Frontal cortex (tissue), 4 donors: ENCODE results near the gene SPECC1L. TPM values are rescaled to one million over a fixed set of nuclear protein-coding genes. Genes with fewer than 3 reads are reported as not detected.

Experiments used
- DNase-seq, 2 donors: peaks; one replicate each; pipeline ENCODE4 v3.0.0; 2012; ENCODE audit warnings: low spot score in 2 of 2
- FAIRE-seq: peaks from 2 replicates; lab custom pipeline; 2012; peaks lifted over from hg19 to GRCh38; lab: Jason Lieb, UNC
- total RNA-seq: library from RNA; depleted of rRNA; stranded (reverse); fragments of >200 nt; gene quantifications from one replicate; pipeline ENCODE4 v1.2.3, GENCODE V29; 2014
- donor health status: control.
- donor health status: control.
- donor health status: control.

The SPECC1L gene
- total RNA-seq, 1 donor from 2014 or later: 47.7 TPM

GRCh38 chr22:24389680-24390079 lies 119.0 kb downstream of the SPECC1L start:
- DNase-seq: no peak
- FAIRE-seq: no peak

DNA sequence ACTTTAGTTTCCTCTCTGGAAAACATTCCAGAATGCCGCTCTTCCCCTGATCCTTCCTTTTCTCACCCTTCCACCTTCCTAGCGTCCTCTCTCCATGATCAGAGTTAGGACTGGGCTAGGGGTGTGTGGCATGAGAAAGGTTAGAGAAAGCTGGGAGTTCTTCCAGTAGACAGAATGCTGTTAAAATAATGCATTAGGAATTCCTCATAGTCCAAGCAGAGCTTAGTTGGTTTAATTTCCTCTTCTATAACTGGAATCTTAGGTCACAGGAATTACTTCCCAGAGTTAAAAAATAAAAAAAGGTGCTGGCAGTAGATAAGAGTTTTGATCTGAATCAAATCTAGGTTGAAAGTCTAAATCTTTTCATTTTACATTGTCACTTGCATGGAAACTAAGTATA lies 119.5 kb downstream of the SPECC1L start:
- FAIRE-seq: no peak
- DNase-seq: no peak

GRCh38 chr22:24390576-24390975 lies 119.9 kb downstream of the SPECC1L start:
- no peak for FAIRE-seq

DNA sequence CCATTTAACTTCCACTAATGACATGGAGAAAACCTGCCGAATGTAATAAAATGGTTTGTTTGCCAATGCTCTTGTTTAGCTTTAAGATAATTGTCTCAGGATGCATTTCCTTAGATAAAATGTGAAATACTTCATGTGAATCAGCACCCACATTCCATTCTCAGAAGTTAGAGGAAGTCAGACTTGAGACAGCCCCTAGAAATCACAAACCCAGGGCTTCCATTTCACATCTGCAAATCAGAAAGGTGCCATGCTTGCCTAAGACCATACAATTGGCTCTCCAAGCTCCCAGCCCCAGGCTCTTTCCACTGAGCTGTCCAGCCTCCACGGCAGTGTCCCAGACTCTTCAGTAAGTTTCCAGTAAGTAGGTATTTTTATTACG lies 121.2 kb downstream of the SPECC1L start:
- DNase-seq (no peak), FAIRE-seq (no peak)

More at GRCh38 chr22:24390576-24390975, 119.9 kb downstream of the SPECC1L start:
- DNase-seq: no peak

DNA sequence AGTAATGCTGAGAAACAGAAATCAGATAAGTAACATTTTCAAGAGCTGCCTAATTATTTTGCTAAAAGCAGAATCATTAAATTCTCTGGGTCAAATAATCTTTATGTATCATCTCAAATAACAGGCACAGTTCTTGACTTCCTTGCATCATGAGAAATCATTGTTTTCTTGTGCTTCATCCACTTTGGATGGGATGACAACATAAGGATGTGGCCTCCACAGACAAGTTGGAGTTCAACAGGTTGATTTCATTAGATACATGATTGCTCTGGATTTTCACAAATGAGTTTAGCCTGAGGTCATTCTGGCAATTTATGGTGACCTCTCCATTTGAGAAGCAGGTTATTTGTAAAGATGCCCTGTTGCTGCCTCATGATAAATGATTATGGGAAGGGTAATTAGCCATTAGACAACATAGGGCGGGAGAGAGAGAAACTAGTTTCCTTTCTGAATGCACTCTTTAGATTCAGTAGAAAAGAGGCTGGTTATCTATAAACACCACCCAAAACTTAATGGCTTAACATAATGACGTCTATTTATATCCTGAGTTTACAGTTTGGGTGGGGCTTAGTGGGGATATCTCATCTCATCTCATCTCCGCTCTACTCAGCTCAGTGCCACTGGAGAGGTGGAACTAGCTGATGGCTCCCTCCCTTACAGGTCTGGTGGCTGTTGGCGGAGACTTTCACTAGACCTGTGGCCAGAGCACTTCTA lies 121.7 kb downstream of the SPECC1L start:
- FAIRE-seq (no peak), DNase-seq (no peak)

GRCh38 chr22:24393012-24393559 lies 122.5 kb downstream of the SPECC1L start:
- no peak for FAIRE-seq
- DNase-seq: no peak

DNA sequence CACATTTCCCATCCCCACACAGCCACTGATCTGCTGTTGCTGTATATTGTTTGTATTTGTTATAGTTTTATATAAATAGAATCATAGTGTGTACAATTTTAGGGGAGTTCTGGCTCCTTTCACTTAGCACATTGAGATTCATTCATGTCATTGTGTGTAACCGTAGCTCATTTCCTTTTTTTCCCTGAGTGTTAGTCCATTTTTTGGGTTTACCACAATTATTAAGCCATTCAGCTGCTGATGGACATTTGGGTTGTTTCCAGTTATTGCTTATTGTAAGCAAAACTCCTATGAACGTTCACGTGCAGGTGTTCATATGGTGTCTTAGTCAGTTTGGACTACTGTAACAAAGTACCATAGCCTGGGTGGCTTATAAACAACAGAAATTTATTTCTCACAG lies 123.2 kb downstream of the SPECC1L start:
- FAIRE-seq: no peak

GRCh38 chr22:24394254-24394653 lies 123.6 kb downstream of the SPECC1L start:
- FAIRE-seq (no peak), DNase-seq (no peak)

More for the DNA sequence above, 123.2 kb downstream of the SPECC1L start:
- DNase-seq: no peak

GRCh38 chr22:24398409-24398808 lies 127.8 kb downstream of the SPECC1L start:
- DNase-seq: no peak
- FAIRE-seq: no peak

- DNase-seq (no peak), FAIRE-seq (no peak)
Measured at GRCh38 chr22:24400034-24400725, 129.5 kb downstream of the SPECC1L start.

DNA sequence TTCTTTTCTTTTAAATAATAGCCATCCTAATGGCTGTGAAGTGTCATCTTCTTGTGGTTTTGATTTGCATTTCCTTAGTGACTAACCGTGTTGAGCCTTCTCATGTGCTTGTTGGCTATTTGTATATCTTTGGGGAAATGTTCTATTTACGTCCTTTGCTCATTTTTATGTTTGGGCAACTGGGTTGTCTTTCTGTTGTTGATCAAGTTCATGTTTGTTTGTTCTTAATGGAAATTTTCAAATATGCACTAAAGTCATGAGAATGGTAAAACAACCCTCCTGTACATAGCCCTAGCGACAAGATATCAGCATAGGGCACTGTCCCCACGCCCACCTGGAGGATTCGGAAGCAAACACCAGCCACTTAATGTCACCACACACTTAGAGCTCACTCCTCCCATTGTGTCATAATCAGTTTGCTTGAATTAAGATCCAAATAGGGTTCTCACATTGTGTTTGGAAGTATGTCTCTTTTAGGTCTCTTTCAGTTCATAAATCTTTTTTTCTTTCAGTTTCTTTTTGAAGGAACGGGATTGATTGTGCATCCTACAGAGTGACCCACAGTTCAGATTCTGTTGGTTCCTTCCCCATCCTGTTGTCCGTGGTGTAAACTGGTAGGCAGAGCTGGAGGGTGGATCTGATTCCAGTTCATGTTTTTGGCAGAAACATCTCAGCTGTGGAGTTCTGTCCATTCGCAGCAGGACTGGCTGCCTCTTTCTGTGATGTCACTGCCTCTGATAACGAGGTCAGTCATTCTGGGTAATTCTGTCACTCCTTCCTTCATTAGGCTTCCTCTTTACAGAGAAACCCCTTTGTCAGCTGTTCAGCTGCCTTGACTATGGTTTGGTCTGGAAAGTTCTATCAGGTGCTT lies 130.3 kb downstream of the SPECC1L start:
- no peak for DNase-seq
- FAIRE-seq: no peak

DNA sequence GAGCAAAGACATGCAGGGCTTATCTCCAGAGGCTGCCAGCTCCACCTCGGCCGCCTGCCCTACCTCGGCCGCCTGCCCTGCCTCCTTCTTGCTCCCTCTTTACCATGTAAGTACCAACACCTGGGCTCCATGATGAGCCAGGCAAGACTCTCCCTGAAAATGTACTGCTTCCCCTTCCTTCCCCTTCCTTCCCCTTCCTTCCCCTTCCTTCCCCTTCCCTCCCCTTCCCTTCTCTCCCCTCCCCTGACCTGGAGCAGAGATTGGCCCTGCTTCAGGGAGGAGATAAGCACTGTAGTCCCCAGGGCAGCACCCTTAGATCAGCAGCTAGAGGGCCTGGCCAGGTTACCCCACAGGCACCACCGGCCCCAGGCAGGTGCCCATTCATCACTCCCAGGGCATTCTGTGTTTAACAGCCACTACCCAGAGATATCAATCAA lies 131.3 kb downstream of the SPECC1L start:
- DNase-seq (no peak), FAIRE-seq (no peak)

GRCh38 chr22:24402460-24403192 lies 132.0 kb downstream of the SPECC1L start:
- FAIRE-seq (no peak), DNase-seq (no peak)

DNA sequence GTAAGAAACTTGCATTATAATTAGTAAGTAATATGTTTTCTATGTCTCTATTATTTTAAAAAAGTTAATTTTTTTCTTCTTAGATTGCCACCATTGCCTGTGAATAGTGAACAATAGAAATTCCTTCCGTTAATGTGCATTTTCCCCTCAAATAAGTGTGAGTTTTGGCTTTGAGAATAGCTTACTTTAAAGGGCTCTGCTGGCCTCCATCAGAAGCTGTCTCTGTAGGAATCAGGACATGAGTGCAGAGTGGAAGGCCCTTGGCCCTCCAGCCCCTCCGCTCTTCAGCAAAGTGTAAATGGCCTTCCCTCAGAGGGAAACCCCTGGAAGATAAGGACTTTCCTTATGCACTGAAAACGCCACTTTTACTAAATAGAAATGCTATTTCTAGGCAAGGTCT lies 132.7 kb downstream of the SPECC1L start:
- no peak for DNase-seq
- no peak for FAIRE-seq

DNA sequence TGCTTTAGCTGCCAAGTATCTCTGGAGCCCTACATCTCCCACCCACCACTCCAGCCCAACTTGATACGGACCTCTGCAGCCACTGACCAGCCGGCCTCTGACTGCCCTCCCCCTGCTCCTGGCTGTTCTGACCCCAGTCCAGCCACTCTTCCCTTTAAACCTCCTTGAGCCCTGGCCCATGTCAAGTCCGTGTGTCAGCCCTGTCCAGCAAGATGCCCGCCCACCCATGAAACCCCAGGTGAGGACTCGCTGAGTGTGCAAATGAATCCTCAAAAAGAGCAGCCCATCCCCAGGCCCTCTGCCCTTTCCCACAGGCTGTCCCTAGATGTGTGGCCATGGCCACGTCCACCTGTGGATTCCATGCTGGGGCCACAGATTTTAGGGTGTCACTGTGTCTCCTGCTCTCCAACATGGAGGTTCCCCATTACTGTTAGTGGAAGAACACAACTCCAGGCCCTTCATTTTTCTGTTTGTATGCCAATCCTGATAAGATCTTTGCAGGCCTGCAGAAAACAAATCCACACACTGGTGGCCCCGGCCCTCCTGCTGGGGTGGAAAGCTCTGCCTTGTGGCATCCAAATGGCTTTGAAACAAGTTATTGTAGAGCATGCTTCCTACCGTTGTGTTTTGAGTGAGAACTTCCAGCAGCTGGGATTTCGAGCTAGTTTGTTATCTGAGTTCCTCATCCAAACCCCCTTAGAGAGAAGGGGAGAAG lies 134.1 kb downstream of the SPECC1L start:
- FAIRE-seq: no peak
- DNase-seq: no peak

DNA sequence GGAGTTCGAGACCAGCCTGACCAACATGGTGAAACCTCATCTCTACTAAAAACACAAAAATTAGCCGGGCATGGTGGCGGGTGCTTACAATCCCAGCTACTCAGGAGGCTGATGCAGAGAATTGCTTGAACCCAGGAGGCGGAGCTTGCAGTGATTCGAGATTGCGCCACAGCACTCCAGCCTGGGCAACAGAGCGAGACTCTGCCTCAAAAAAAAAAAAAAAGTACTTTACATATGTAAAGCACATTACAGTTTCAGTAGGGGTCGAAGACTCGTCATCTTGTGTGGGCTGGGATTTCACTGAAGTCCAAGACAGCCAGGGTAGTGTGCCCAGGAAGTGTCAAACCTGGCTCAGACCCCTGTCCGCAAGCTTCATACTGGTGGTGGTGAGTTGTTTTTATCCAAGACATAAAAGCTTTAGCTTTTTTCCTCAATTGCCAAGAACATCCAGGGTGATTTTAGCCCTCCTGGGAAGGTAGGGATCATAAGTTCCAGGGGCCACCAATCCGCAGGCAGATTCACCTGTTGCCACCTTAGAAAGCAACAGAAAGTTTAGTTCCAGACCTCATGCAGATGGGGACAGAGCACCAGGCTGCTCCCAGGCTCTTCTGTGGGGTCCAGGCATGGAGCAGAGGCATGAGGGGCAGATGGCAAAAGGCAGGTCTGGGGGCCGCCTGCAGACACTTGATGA lies 135.1 kb downstream of the SPECC1L start:
- DNase-seq (no peak), FAIRE-seq (no peak)

- DNase-seq (no peak), FAIRE-seq (no peak)
Measured at GRCh38 chr22:24406322-24407277, 136.0 kb downstream of the SPECC1L start.
